HEK293T (cell line): ENCODE results near the gene SLC13A4.
"Not testable (repeated sequence)": the region's sequence is repeated elsewhere in the genome, so short reads cannot be mapped to it uniquely, and the experiment has no call there.

Experiments used
- CTCF ChIA-PET: fragments of 350-600 bp; formaldehyde crosslinking; extraction: SDS; loops from one replicate; lab custom pipeline; 2021; ENCODE audit warnings: antibody characterized with exemption, inconsistent platforms; lab: Yijun Ruan, JAX
- POLR2A ChIA-PET: fragments of 350-600 bp; formaldehyde crosslinking; extraction: SDS; loops from one replicate; lab custom pipeline; 2020; ENCODE audit warnings: antibody characterized with exemption, inconsistent platforms; lab: Yijun Ruan, JAX
- DNase-seq: peaks from one replicate; pipeline ENCODE4 v3.0.0; 2012; ENCODE audit warnings: mixed read lengths; ENCODE audit errors: extremely low spot score
- ARNT ChIP-seq: fragments of 450-650 bp; IDR thresholded peaks from 2 replicates; pipeline ENCODE4 v1.6.1; 2017; ENCODE audit warnings: mild to moderate bottlenecking
- BHLHE40 ChIP-seq: fragments of 450-650 bp; IDR thresholded peaks from 2 replicates; pipeline ENCODE4 v1.6.1; 2016; ENCODE audit warnings: mild to moderate bottlenecking, moderate library complexity, borderline replicate concordance
- CTBP1 ChIP-seq: fragments of 450-650 bp; IDR thresholded peaks from 2 replicates; pipeline ENCODE4 v1.6.1; 2016; ENCODE audit warnings: borderline replicate concordance
- ELF4 ChIP-seq: fragments of 450-650 bp; IDR thresholded peaks from 2 replicates; pipeline ENCODE4 v1.6.1; 2017; ENCODE audit warnings: antibody characterized with exemption
- FOXA1 ChIP-seq: fragments of 450-650 bp; IDR thresholded peaks from 2 replicates; pipeline ENCODE4 v1.6.1; 2016; ENCODE audit warnings: mild to moderate bottlenecking
- FOXK2 ChIP-seq: fragments of 450-650 bp; IDR thresholded peaks from 2 replicates; pipeline ENCODE4 v1.6.1; 2016; ENCODE audit warnings: mild to moderate bottlenecking
- FOXM1 ChIP-seq: fragments of 450-650 bp; IDR thresholded peaks from 2 replicates; pipeline ENCODE4 v1.6.1; 2017; ENCODE audit warnings: mild to moderate bottlenecking, borderline replicate concordance
- HDGF ChIP-seq: fragments of 450-650 bp; IDR thresholded peaks from 2 replicates; pipeline ENCODE4 v1.6.1; 2017; ENCODE audit warnings: antibody characterized with exemption, borderline replicate concordance
- L3MBTL2 ChIP-seq: fragments of 450-650 bp; conservative IDR thresholded peaks from 2 replicates; pipeline ENCODE4 v1.6.1; 2016; ENCODE audit warnings: mild to moderate bottlenecking
- LEF1 ChIP-seq: fragments of 450-650 bp; IDR thresholded peaks from 2 replicates; pipeline ENCODE4 v1.6.1; 2017; ENCODE audit warnings: mild to moderate bottlenecking, borderline replicate concordance
- NFRKB ChIP-seq: fragments of 450-650 bp; IDR thresholded peaks from 2 replicates; pipeline ENCODE4 v1.6.1; 2016; ENCODE audit warnings: mild to moderate bottlenecking, moderate library complexity
- SP1 ChIP-seq: fragments of 450-650 bp; IDR thresholded peaks from 2 replicates; pipeline ENCODE4 v1.6.1; 2017
- SUZ12 ChIP-seq: fragments of 450-650 bp; IDR thresholded peaks from 2 replicates; pipeline ENCODE4 v1.6.1; 2016; ENCODE audit warnings: mild to moderate bottlenecking
- TARDBP ChIP-seq: fragments of 450-650 bp; IDR thresholded peaks from 2 replicates; pipeline ENCODE4 v1.6.1; 2016
- ZNF384 ChIP-seq: fragments of 450-650 bp; IDR thresholded peaks from 2 replicates; pipeline ENCODE4 v1.6.1; 2016
- TF ChIP-seq, protein P1 (sequence below): fragments of 450-650 bp; IDR thresholded peaks from 2 replicates; pipeline ENCODE4 v1.6.1; 2016

SLC13A4 gene

DNA sequence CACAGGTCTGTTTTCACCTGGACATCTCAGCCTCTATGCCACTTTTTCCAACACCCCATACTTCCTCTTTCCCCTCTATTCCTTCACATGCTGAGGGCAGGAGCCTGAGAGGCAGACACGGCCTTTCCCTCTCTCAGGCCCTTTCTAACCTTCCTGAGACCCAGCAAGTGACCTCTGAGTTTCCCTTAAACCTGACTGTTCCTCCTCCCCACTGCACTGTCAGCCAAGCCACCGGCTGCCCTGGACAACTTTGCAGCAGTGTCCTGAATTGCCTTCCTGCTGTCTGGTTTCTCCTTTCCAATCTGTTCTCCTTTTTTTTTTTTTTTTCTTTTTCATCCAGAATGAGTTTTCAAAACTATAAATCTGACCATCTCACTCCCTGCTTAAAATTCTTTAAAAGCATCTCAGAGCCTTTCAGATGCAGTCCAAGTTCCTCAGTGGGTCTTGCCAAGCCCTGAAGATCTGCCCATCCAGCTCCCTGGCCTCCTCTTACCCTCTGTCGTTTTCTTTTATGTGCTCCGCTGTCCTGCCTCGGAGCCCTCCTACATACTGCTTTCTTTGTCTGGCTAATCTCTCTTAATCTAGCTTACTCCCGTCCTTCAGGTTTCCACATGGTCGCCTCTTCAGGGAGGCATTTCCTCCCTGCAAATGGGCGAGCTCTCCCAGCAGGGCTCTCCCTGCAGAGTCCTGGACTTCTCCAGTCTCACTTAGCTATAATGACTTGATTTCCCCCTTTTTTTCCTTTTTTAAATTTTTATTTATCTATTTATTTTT is 30.5 kb downstream of the SLC13A4 start:
- POLR2A ChIA-PET, result interaction anchor here (0.5 kb wide), 1 partner anchor 14 kb away, joined by 4 read pairs; no protein-coding TSS in a partner anchor
- no peak for DNase-seq
- TF ChIP-seq L3MBTL2 (no peak), TARDBP (no peak), ELF4 (no peak), BHLHE40 (no peak), CTBP1 (no peak), SP1 (no peak), SUZ12 (no peak)
- TF ChIP-seq, protein P1, sequence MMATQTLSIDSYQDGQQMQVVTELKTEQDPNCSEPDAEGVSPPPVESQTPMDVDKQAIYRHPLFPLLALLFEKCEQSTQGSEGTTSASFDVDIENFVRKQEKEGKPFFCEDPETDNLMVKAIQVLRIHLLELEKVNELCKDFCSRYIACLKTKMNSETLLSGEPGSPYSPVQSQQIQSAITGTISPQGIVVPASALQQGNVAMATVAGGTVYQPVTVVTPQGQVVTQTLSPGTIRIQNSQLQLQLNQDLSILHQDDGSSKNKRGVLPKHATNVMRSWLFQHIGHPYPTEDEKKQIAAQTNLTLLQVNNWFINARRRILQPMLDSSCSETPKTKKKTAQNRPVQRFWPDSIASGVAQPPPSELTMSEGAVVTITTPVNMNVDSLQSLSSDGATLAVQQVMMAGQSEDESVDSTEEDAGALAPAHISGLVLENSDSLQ, result no peak
- CTCF ChIA-PET, result interaction anchor here (1.1 kb wide), 1 partner anchor 416 kb away, joined by 4 read pairs; no protein-coding TSS in a partner anchor

DNA sequence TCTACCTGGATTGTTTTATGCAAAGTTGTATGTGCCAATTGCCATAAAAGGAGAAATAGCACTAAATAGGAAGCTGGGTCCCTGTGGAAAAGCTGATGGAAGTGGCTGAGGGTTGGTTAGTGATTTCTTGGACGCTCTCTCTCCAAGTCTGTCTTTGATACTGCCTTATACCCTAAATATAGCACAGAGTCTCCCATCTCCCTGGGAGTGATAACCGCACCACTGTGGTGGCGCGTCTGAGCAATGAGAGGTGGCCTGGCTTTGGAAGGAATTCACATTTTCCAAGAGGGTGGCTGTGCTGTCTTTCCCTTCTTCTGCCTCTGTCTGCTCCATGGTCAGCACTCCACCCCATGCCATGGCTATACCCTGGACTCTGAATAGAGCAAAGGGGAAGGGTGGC is 34.4 kb downstream of the SLC13A4 start:
- no peak for TF ChIP-seq HDGF
- ChIA-PET POLR2A (no interaction called here), CTCF (no interaction called here)
- DNase-seq, result no peak

DNA sequence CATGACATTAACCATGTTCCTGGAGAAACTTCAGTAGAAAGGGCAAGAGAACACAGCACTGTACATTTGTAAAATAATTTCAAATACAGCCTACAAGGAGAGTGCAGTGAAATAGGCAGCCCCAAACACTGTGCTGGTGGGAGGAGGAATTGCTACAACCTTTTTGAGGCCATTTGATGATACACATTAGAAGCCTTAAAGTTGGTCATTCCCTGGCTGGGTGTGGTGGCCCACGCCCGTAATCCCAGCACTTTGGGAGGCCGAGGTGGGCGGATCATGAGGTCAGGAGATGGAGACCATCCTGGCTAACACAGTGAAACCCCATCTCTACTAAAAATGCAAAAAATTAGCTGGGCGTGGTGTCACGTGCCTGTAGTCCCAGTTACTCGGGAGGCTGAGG is 35.4 kb downstream of the SLC13A4 start:
- CTCF ChIA-PET, POLR2A ChIA-PET, DNase-seq: not testable (repeated sequence)

DNA sequence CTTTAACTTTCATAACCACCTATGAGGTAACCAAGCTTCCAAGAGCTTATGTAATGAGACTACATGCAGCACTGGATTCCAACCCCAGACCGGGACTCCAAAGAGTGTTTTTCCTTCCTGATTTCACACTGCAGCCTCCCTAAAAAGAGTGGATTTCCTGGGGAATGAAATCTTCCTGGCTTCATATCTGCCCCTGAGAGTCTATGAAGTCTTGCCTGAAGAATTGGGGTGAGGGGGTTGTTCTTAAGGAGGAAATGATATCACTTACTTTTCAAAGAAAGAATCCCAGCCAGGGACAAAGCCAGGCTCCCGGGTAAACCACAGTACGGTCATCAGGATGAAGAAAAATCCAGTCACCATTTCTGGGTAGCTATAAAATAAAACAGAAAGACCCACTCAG is 35.9 kb downstream of the SLC13A4 start:
- POLR2A ChIA-PET, result no interaction called here
- TF ChIP-seq HDGF, result no peak
- DNase-seq, result no peak
- CTCF ChIA-PET, result interaction anchor here (0.9 to 1.3 kb wide), 2 partner anchors 13 to 19 kb away, joined by 3 read pairs; no protein-coding TSS in a partner anchor

DNA sequence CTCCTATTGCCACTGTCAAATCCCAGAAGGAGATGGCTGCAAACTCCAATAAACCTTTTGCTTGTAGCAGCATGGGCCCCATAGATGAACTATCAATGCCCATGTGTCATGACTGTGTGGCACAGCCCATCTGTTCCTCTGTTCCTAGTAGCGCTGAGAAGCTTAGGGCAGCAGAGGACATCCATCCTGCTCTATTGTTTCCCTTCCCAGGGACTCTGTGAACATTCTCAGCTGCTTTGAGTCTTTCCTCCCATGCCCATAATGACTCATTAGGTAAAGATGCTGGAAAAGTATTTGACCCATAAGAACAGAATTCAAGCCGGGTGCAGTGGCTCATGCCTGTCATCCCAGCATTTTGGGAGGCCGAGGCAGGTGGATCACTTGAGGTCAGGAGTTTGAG is 37.4 kb downstream of the SLC13A4 start:
- no peak for TF ChIP-seq LEF1
- TF ChIP-seq ELF4, result no peak
- TF ChIP-seq SUZ12, result no peak
- no peak for TF ChIP-seq CTBP1
- CTCF ChIA-PET, result no interaction called here
- no peak for DNase-seq
- POLR2A ChIA-PET, result no interaction called here

DNA sequence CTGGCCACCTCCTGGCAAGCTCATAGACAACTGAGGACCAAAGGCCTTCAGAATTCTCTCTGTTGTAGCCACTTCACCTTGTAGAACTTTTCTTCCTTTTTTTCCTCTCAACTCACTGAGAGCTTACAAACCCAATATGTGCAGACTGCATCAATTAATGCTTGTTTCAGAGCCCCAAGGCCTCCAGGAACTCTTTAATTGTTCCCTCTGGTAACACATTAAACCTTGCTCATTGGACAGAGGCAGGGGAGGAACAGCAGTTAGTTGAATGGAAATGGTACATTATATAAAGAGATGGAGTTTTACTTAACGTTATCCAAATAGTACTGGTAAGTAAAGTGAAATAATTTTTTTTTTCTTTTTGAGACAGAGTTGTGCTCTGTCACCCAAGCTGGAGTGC is 40.5 kb downstream of the SLC13A4 start:
- ChIA-PET CTCF (interaction anchor here (0.6 to 0.9 kb wide), 2 partner anchors 12 to 599 kb away, joined by 3 read pairs; no protein-coding TSS in a partner anchor), POLR2A (no interaction called here)
- TF ChIP-seq CTBP1, result no peak
- no peak for TF ChIP-seq ARNT
- TF ChIP-seq ZNF384, result no peak
- no peak for TF ChIP-seq SUZ12
- no peak for TF ChIP-seq NFRKB
- no peak for TF ChIP-seq TARDBP
- TF ChIP-seq FOXA1, result no peak
- TF ChIP-seq HDGF, result no peak

DNA sequence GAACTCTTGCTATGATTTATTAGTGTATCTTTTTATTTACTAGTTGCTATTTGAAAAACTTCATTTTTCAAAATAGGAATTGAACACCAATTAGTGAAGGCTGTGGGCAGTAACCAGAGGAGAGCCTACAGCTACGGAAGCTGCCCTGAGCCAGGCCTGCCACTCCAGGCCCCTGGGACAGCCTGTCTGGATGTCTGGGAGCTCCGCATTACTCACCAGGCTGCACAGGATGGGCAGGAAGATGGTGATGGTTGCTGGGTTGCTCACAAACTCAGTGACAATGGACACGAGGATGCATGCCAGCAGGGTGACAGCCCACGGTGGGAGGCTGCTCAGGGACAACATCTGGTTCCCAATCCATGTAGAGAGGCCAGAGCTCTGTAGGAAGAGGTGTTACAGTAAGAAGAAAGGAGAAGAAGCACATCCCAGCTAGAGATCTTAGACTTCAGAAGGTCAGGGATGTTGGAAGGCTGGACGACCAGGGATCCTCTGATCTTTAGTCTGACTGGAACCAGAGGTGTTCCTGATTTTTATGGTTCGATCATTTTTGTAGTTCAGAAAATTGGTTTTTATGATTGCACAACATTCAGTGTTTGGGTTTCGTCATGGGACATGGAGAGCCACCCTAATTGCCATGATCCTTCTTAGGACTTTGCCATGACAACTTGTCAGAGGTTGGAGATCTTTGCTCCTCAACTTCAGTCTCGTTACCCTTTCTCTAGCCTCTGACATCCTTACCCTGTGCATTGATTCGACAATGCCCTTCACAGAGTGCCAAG is 42.5 kb downstream of the SLC13A4 start:
- DNase-seq, result no peak
- TF ChIP-seq, protein P1, result no peak
- TF ChIP-seq LEF1, result no peak
- TF ChIP-seq ARNT, result no peak
- no peak for TF ChIP-seq FOXM1
- no peak for TF ChIP-seq TARDBP
- TF ChIP-seq FOXK2, result no peak
- TF ChIP-seq NFRKB, result no peak
- TF ChIP-seq FOXA1, result no peak
- no peak for TF ChIP-seq SP1
- TF ChIP-seq BHLHE40, result no peak
- no peak for TF ChIP-seq SUZ12
- CTCF ChIA-PET, result interaction anchor here (0.9 kb wide), 1 partner anchor 26 kb away, joined by 3 read pairs; no protein-coding TSS in a partner anchor
- POLR2A ChIA-PET, result no interaction called here

More for the DNA sequence above, 40.5 kb downstream of the SLC13A4 start:
- DNase-seq, result no peak

DNA sequence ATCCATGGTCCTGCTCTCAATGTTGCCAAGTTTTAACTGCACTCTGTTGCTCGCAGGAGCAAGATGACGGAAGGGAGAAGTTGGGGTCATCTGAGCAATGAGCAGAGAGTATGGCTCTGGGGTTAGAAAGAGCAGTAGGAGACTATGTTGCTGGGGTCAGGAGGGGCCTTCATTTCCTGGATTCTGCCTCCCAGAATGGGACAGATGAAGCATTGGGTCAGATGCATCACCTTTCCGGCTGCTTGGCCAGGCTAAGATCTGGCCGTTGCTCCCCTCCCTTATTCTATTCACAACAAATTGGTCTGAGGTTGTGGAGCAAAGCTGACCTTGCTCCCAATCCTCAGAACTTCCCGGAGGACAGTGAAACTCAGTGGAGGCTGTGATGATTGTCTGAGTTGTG is 43.3 kb downstream of the SLC13A4 start:
- ChIA-PET POLR2A (no interaction called here), CTCF (interaction anchor here (0.9 kb wide), 1 partner anchor 27 kb away, joined by 3 read pairs; no protein-coding TSS in a partner anchor)
- no peak for TF ChIP-seq FOXK2
- TF ChIP-seq SUZ12, result no peak
- no peak for TF ChIP-seq ELF4
- TF ChIP-seq FOXM1, result no peak
- TF ChIP-seq SP1, result no peak
- TF ChIP-seq HDGF, result no peak
- no peak for TF ChIP-seq L3MBTL2
- no peak for TF ChIP-seq FOXA1
- no peak for TF ChIP-seq CTBP1
- no peak for TF ChIP-seq LEF1
- no peak for TF ChIP-seq BHLHE40
- TF ChIP-seq ZNF384, result no peak
- no peak for DNase-seq
